GM12878 (cell line): ENCODE measurements around the gene SLC25A11. TPM values are rescaled to one million over a fixed set of nuclear protein-coding genes. Genes with fewer than 3 reads are reported as not detected.

Source experiments
- BCL11A ChIP-seq: IDR thresholded peaks from 2 replicates; pipeline ENCODE4 v1.6.1; 2011; ENCODE audit warnings: low read depth, low read length
- CTCF ChIP-seq, 3 experiments: IDR thresholded peaks in 2 of 3; conservative IDR thresholded peaks in 1 of 3; 2 replicates each; pipeline ENCODE4 v1.5.1; 2011; ENCODE audit warnings: low read depth in 3 of 3, low read length in 3 of 3, mild to moderate bottlenecking in 3 of 3, control low read depth in 2 of 3, moderate library complexity in 2 of 3, inconsistent platforms in 1 of 3, mixed read lengths in 1 of 3; ENCODE audit not compliant: control insufficient read depth in 2 of 3, insufficient read depth in 1 of 3; ENCODE audit errors: extremely low read depth in 1 of 3
- E2F4 ChIP-seq: IDR thresholded peaks from 2 replicates; pipeline ENCODE4 v1.6.1; 2012; ENCODE audit warnings: low read depth, low read length, improper control_type of control experiment
- FOXM1 ChIP-seq: IDR thresholded peaks from 2 replicates; pipeline ENCODE4 v1.6.1; 2012; ENCODE audit warnings: low read depth, mild to moderate bottlenecking, inconsistent platforms, low read length, moderate library complexity
- IRF5 ChIP-seq: fragments of 450-650 bp; IDR thresholded peaks from 2 replicates; pipeline ENCODE4 v1.6.1; 2017; ENCODE audit warnings: borderline replicate concordance
- SUPT20H ChIP-seq: IDR thresholded peaks from 2 replicates; pipeline ENCODE4 v1.6.1; 2011; ENCODE audit warnings: low read depth, mild to moderate bottlenecking, low read length, moderate library complexity, borderline replicate concordance; ENCODE audit not compliant: control insufficient read depth
- polyA plus RNA-seq, 11 experiments: library from polyadenylated mRNA; depleted of rRNA in 4 of 11; unstranded in 6 of 11; stranded (reverse) in 5 of 11; fragments of >200 nt; fragmentation: Nextera tagmentation in 4 of 11; fragmentation: Illumina TruSeq in 1 of 11; extraction: Ambion mirVana in 4 of 11; extraction: Trizol in 1 of 11; gene quantifications; 1 replicate in 1 of 11; 2 replicates in 10 of 11; pipeline versions ENCODE4 v1.2.1 to v1.2.3, GENCODE V29; 2011 to 2016; ENCODE audit warnings: inconsistent platforms in 2 of 11, missing spikeins in 2 of 11, low read depth in 1 of 11
- total RNA-seq, 4 experiments: library from RNA; depleted of rRNA in 3 of 4; stranded (reverse); fragments of >200 nt in 3 of 4; fragmentation: Illumina TruSeq in 1 of 4; extraction: Trizol in 1 of 4; gene quantifications; 2 replicates each; pipeline versions ENCODE4 v1.2.1 to v1.2.3, GENCODE V29; 2013 to 2021
- TF ChIP-seq, protein P1 (sequence below): fragments of 450-650 bp; formaldehyde crosslinking; IDR thresholded peaks from 2 replicates; pipeline ENCODE4 v1.4.0; 2022; ENCODE audit warnings: mild to moderate bottlenecking, moderate library complexity

SLC25A11 gene
- total and polyA plus RNA-seq, 10 of the 15 experiments (the other 5 are each of a cell fraction or from before 2014, with no cell fraction given): 5.8 to 142 (median 65.0) TPM

- TF ChIP-seq, protein P1, sequence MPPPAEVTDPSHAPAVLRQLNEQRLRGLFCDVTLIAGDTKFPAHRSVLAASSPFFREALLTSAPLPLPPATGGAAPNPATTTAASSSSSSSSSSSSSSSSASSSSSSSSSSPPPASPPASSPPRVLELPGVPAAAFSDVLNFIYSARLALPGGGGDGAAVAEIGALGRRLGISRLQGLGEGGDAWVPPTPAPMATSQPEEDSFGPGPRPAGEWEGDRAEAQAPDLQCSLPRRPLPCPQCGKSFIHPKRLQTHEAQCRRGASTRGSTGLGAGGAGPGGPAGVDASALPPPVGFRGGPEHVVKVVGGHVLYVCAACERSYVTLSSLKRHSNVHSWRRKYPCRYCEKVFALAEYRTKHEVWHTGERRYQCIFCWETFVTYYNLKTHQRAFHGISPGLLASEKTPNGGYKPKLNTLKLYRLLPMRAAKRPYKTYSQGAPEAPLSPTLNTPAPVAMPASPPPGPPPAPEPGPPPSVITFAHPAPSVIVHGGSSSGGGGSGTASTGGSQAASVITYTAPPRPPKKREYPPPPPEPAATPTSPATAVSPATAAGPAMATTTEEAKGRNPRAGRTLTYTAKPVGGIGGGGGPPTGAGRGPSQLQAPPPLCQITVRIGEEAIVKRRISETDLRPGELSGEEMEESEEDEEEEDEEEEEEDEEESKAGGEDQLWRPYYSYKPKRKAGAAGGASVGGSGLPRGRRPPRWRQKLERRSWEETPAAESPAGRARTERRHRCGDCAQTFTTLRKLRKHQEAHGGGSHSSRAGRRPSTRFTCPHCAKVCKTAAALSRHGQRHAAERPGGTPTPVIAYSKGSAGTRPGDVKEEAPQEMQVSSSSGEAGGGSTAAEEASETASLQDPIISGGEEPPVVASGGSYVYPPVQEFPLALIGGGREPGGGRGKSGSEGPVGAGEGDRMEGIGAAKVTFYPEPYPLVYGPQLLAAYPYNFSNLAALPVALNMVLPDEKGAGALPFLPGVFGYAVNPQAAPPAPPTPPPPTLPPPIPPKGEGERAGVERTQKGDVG (CRISPR knock-in tag): no peak
- TF ChIP-seq BCL11A (0 out of 2 replicates have a peak, but pooled peaks have one; percentile 22), CTCF (IDR thresholded peaks at IDR 0.05 in 2 of 3, conservative IDR thresholded peaks at IDR 0.05 in 1 of 3; ENCODE audit: control insufficient read depth in 2 of 3, extremely low read depth in 1 of 3, insufficient read depth in 1 of 3, low read depth in 3 of 3, low read length in 3 of 3) (no peak), E2F4 (no peak), FOXM1 (no peak), IRF5 (no peak), SUPT20H (no peak)
These were observed 10.4 kb upstream of the SLC25A11 start (continued) for GRCh38 chr17:4950075-4950745.
